Gastrocnemius medialis (tissue), 4 donors: ENCODE measurements around the gene PADI3.

Experiments
- CTCF ChIP-seq, 5 experiments: fragments of 450-650 bp in 3 of 5; fragments of 200-600 bp in 2 of 5; sonication (generic) in 2 of 5; IDR thresholded peaks in 4 of 5; conservative IDR thresholded peaks in 1 of 5; 1 replicate in 4 of 5; 2 replicates in 1 of 5; pipeline ENCODE4 v1.5.1; 2016 to 2019; ENCODE audit warnings: antibody characterized with exemption in 5 of 5, mild to moderate bottlenecking in 3 of 5, moderate library complexity in 3 of 5
- POLR2A ChIP-seq, 2 donors: fragments of 450-650 bp; IDR thresholded peaks; one replicate each; pipeline ENCODE4 v1.6.1; 2017; ENCODE audit warnings: antibody characterized with exemption in 2 of 2, mild to moderate bottlenecking in 2 of 2, moderate library complexity in 2 of 2

GRCh38 chr1:17259233-17259873 lies 10.5 kb downstream of the PADI3 start:
- TF ChIP-seq CTCF (IDR thresholded peaks at IDR 0.05 in 4 of 5, conservative IDR thresholded peaks at IDR 0.05 in 1 of 5) (no peak), POLR2A (IDR thresholded peaks at IDR 0.05) (no peak)
